GM19395 (cell line): ENCODE results near the gene LYPD1.

Experiments
- ATAC-seq: cut with Tn5 transposase; IDR thresholded peaks from one replicate; pipeline ENCODE4 v1.9.1; 2021; ENCODE audit warnings: mild to moderate bottlenecking, moderate library complexity; ENCODE audit not compliant: unreplicated experiment

The LYPD1 gene

DNA sequence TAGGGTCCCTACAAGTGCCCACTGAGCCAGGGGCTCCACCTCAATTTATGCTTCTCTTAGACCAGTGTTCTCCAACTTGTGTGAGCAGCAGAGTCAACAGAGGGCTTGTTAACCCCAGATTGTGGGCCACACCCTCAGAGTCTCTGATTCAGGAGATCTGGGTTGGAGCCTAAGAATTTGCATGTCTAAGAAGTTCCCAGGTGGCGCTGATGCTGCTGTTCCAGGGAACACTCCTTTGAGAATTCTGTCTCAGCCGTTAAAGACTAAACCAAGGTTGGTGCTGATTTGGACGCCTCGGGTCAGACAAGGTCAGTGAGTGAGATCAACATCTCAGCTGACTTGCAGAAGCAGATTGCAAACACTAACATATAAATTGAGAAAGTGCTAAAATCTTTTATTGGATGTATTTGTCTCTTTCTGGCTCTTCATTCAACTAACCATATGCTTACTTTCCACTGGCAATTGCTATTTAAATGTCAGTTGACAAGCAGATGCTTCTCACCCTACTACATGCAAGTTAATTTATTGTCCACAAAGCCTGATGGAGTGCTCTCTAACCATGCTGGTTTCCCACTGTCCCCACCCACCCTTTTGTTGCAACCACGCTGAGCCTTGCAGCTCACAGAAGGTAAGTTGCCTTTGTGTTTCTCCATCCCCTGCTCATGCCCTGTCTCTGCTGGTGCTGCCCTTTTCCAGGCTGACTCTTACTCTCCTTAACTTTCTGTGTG, 31.5 kb downstream of the LYPD1 start:
- ATAC-seq: no peak

DNA sequence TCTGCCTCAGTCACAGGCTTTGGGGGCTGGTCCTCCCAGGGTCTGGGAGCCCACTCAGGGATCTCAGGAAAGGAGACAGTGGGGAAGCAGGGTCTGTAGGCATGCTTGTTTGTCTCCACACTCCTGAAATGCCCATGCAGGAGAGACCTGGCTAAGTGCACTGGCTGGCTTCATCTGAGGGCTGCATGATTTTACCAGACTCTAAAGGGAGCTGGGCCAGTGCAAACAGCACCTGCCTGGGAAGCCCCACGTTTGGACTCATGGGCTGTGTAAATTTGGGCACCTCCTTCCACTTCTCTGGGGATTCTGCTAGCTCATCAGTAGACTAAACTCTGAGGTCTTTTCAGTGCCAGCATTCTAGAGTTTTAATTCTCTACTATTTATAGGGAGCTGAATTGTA, 33.7 kb downstream of the LYPD1 start:
- no peak for ATAC-seq

GRCh38 chr2:132633635-132634034, 36.4 kb downstream of the LYPD1 start:
- ATAC-seq: no peak

GRCh38 chr2:132632000-132632649, 37.9 kb downstream of the LYPD1 start:
- no peak for ATAC-seq

DNA sequence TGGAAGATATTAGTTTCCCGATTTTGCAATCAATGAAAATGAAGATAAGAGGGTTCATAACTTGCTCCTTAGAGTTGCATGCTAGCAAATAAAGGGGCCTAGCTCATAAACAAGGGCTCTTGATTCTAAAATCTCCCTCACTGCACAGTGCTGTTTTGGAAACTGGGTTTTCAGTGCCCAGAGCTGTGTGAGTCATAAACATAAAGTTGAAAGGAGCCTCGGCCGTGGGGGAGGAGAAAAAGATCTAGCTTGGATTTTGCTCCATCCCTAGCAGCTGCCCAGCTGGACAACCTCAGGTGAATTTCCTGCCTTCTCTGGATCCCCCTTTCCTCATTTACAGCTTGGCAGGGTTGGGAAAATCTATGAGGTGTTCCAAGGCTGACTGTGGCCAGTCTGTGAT, 42.5 kb downstream of the LYPD1 start:
- ATAC-seq: no peak

- ATAC-seq: no peak
Observed at GRCh38 chr2:132623096-132623839, 46.7 kb downstream of the LYPD1 start.

GRCh38 chr2:132621131-132621875, 48.7 kb downstream of the LYPD1 start:
- no peak for ATAC-seq

DNA sequence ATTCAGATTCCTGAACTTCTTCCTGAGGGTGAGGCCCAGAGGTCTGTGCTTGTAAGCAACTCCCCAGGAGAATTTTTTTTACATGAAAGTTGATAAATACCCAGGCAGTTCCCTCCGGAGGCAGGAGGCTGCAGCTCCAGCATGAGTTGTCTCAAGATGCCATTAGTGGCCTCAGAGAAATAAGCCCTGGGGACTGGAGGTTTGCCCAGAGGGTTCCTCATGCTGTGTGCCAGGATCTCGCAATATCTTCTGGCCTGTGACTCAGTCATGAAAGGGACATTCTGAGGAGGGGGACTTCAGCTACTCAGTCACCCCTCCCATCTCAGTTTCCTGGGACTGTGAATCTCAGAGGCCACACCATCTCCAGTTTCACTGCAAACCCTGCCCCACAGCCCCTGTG, 49.9 kb downstream of the LYPD1 start:
- ATAC-seq: no peak

DNA sequence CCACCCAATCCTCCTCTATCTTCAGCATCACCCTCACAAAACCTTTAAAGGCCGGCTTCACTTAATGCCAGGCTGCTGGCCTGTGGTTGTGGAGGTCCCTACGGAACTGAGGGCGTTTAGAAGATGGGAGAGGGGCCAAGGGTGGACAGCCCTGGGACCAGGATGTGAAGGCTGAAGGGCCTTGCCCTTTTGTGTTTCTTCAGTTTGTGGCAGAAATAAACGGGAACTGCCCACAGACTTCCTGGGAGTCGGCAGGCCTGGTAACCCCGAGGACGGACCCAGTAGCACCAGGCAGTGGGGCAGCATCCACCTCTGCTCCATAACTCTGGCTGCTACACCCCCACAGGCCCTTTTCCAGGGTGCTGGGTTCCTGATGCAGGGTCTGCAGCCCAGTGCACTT, 51.3 kb downstream of the LYPD1 start:
- ATAC-seq: no peak

GRCh38 chr2:132617989-132618388, 52.0 kb downstream of the LYPD1 start:
- ATAC-seq: no peak

DNA sequence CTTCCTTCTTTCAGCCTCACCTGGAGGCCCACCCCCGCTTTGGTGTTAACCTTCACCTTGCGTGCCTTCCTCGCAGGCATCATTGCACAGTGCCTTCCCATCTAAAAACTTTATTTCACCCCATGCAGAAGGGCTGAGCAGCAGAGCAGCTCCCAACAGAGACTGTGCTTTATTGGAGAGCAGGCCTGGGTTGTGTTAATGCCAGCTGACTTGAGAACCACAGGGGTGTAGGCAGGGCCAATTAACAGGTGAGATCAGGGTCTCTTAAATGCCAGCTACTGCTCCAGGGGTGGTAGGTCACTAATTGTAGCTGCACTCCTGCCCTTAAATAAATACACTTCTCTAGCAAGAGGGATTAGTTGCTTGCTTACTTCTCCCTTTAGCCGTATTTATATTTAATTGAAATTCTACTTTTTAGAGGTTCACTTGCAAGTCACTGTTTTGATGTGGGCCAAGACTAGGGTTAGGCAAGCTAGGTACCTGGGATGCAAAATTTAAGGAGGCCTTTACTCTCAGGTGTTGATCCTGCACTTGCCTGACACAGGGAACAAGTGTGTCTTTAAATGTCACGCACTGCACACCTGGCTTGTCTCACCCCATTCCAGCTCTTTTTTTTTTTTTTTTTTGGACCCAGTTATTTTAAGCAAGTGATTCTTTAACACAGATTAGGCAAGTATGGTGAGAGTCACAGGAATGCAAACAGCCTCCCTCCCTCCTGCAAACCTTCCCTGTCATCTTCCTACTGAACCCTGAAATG, 54.5 kb downstream of the LYPD1 start:
- ATAC-seq: no peak

- ATAC-seq: no peak
Observed at GRCh38 chr2:132611719-132612118, 58.3 kb downstream of the LYPD1 start.

DNA sequence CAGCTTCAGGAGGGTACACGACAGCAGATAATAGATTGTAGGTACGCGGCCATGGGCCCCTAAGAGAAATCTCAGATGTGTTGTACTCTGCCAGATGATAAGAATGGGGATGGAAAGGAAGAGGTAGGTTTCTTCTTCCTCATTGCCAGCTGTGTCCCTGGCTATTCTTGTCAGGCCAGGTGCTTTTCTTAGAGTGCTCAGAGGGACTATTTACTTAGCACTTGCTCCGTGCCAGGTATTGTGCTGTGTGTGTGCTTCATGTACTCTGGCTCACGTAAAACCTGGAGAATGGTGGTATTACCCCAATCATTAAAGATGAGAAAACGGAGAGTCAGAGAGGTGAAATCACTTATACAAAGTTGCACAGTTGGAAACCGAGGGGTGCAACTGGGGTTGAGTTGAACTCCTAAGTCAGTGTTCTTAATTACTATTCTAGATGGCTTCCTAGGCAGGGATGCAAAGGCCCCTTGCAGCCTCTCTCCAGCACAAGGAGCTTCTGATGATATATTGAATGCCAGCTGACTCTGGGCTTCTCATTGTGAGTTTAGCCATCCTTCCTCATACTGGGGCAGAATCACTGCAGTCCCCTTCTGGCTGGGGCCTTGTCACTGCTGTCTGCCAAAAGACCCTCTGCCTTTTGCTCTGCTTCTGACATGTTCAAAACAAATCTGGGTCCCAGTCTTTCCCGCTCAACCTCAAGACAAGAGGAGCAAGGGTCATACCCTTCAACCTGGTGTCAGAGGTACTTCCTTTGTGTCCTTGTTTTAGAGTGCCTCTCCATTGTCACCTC, 60.7 kb downstream of the LYPD1 start:
- ATAC-seq: no peak

DNA sequence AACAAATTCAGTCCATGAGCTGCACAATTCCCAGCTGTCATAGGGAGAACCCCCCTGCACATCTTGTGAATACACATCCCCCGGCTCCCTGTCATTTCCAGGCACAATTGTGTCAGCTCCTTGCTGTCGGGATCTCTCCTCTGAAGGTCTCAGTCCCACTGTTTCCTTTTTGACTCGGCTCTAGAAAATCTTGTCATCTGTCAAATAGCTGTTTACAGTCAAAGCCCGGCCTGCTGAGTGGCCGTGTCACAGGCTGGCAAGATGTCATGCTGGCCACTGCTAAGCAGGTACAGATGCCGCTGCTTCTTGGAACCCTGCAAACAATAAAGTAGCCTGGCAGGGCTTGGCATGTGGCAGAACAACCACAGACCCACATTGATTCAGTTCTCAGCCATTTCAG, 61.7 kb downstream of the LYPD1 start:
- no peak for ATAC-seq

GRCh38 chr2:132607426-132608090, 62.4 kb downstream of the LYPD1 start:
- no peak for ATAC-seq

DNA sequence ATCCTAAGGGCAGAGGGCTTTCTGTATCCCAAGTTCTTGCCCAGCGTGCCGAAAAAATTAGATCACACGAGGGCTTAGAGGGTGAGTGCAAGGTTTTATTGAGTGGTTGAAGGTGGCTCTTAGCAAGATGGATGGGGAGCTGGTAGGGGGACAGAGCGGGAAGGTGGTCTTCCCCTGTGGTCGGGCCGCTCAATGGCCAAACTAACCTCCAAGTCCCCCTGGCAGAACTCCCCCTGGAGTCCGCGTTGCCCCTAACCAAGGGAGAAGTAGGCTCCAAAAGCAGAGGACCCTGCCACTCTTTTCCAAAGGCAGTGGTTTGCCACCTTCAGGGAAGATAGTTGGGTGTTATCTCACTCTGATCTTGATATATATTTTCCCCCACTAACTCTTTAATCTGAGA, 63.4 kb downstream of the LYPD1 start:
- no peak for ATAC-seq

DNA sequence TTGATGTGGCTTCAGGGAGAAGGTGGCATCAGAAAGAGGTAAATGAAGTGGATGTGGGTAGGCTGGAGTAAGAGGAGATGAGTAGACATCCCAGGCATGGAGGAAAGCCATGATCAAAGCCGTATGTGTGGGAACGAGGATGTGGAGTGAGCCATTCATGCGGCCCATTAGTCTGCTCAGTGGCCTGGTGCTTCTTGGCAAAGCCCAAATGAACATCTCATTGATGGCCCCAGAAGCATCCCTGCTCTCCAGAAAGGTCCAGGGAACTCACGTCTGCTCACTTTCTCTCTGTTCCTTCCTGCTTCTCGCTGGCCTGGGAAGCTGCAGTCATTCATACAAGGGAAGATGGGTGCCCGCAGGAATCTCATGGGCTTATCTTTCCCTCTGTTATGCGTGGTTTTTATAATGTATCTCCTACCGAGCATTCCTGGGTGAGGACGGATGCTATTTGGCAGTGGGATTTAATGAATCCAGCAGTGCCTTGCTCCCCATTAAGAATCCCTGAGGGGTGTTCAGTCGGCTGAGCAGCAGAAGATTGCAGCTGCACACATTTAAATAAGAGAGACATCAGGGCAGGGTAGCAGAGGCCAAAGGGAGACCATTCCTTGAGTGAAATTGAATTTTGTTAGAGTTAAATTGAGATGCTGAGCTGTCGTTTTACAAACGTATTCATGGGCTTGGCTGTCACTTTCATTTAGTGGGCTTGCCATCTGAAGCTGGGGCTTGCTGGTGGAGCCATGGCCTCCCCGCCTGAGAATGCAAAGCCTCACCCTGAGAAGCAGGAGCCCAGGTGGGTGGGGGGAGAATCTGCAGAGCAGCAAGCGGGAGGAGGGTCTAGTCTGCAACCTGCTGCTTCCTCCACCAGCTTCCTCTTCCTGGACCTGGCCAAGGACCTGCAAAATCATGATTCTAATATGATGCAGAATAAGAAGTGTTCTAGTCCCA, 64.5 kb downstream of the LYPD1 start:
- no peak for ATAC-seq

GRCh38 chr2:132604561-132604960, 65.4 kb downstream of the LYPD1 start:
- no peak for ATAC-seq
